GM12865 (cell line): ENCODE results near the gene TRMT5.

Source experiments
- DNase-seq: peaks from one replicate; pipeline ENCODE4 v3.0.0; 2010; ENCODE audit warnings: low read depth
- H3K4me3 ChIP-seq: 2 replicates; pipeline ENCODE4 v1.5.1; 2011; ENCODE audit warnings: mild to moderate bottlenecking, low read depth, low read length, control low read depth
- TF ChIP-seq, protein P1 (sequence below): IDR thresholded peaks from 2 replicates; pipeline ENCODE4 v1.5.1; 2011; ENCODE audit warnings: low read length, control low read depth, low read depth, inconsistent platforms; ENCODE audit not compliant: insufficient read depth; ENCODE audit errors: missing control alignments

The TRMT5 gene

GRCh38 chr14:60946773-60947172, 34.1 kb downstream of the TRMT5 start:
- DNase-seq = no peak
- H3K4me3 ChIP-seq = no peak overlapping the region
- TF ChIP-seq, protein P1, sequence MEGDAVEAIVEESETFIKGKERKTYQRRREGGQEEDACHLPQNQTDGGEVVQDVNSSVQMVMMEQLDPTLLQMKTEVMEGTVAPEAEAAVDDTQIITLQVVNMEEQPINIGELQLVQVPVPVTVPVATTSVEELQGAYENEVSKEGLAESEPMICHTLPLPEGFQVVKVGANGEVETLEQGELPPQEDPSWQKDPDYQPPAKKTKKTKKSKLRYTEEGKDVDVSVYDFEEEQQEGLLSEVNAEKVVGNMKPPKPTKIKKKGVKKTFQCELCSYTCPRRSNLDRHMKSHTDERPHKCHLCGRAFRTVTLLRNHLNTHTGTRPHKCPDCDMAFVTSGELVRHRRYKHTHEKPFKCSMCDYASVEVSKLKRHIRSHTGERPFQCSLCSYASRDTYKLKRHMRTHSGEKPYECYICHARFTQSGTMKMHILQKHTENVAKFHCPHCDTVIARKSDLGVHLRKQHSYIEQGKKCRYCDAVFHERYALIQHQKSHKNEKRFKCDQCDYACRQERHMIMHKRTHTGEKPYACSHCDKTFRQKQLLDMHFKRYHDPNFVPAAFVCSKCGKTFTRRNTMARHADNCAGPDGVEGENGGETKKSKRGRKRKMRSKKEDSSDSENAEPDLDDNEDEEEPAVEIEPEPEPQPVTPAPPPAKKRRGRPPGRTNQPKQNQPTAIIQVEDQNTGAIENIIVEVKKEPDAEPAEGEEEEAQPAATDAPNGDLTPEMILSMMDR = no peak

DNA sequence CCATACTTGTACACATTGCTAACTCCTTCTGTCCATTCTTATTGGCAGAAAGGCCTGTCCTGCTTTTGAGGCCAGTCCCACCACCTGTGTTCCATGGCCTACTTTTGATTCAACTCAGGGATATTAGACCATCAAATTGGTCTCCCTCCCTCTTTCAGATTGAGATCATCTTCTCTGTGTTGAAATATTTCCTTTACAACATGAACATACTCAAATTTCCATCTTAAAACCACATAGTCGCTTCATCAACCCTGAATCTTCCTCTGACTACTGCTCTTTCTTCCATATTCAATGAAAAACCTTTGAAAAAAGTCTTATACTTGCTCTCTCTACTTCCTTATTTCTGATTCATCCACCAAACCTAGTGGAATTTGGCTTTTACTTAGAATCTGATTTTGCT, 34.9 kb downstream of the TRMT5 start:
- no peak for DNase-seq
- TF ChIP-seq, protein P1 = no peak
- no peak overlapping the region for H3K4me3 ChIP-seq

DNA sequence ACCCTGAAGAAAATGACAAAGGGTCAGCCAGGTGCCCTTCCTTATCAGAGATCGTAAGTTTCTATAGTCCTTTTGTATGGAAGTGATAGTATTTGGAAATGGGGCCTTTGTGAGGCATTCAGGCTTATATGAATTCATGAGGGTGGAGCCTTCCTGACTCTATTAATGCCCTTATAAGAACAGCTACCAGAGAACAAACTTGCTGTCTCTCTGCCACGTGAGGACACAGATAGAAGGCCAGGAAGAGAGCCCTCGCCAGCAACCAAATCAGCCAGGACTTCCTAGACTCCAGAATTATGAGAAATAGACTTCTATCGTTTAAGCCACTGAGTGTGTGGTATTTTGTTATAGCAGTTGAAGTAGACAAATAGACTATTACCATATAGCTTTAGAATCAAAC, 36.7 kb downstream of the TRMT5 start:
- TF ChIP-seq, protein P1 = no peak
- no peak overlapping the region for H3K4me3 ChIP-seq
- no peak for DNase-seq

DNA sequence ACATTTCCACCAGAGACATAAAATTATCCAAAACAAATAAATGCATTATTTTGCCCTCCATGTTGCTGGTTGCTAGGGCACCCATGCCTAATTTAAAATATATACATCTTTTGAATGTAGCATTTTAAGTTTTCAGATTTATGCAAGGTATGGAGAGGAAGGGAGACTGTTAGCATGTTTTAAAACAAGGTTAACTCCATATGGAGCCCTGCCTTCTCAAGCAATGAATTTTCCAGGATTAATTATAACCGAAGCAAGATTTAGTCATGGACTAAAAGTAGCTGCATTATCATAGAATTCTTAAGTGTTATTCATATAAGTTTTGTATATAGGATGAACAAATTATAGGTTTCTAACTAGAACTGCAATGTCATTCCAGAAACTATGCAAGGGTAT, 37.2 kb downstream of the TRMT5 start:
- no peak overlapping the region for H3K4me3 ChIP-seq
- TF ChIP-seq, protein P1 = no peak
- DNase-seq = no peak

- no peak for DNase-seq
- TF ChIP-seq, protein P1 = no peak
- no peak overlapping the region for H3K4me3 ChIP-seq
Measured at GRCh38 chr14:60935319-60935718, 45.6 kb downstream of the TRMT5 start.

DNA sequence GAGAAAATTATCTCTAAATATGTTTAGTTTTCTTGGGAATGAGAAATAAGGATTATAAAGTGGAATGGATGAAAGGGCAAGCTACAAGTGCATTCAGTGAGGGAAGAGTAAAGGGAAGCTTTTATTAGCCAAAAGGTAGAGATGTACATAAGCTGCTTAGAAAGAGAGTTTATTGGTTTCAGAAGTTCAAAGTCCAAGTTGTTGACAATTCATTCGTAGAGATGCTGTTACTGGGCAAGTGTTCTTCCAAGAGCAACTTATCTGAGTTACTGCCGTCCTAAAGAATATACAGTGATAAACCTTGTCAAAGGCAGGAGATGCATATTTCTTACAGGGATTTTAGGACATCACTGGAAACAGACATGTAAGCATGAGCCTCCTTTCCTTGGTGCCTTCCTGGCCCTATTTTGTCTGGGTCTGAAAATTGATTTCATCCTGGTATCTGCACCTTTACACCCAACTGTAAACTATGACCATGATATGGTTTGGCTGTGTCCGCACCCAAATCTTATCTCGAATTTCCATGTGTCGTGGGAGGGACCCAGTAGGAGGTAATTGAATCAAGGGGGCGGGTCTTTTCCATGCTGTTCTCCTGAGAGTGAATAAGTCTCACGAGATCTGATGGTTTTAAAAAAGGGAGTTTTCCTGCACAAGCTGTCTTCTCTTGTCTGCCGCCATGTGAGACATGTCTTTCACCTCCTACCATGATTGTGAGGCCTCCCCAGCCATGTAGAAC, 46.8 kb downstream of the TRMT5 start:
- DNase-seq = no peak
- no peak overlapping the region for H3K4me3 ChIP-seq
- TF ChIP-seq, protein P1 = no peak

- DNase-seq = no peak
- TF ChIP-seq, protein P1 = no peak
Measured at GRCh38 chr14:60931218-60931617, 49.7 kb downstream of the TRMT5 start.

More at GRCh38 chr14:60931218-60931617, 49.7 kb downstream of the TRMT5 start:
- H3K4me3 ChIP-seq = no peak overlapping the region
